GM19324 (cell line): ENCODE data around the gene PIGM.

Source experiments
- ATAC-seq: cut with Tn5 transposase; IDR thresholded peaks from one replicate; pipeline ENCODE4 v1.9.1; 2021; ENCODE audit warnings: mild to moderate bottlenecking, moderate library complexity; ENCODE audit not compliant: unreplicated experiment, low FRiP score

PIGM gene

GRCh38 chr1:160031365-160032164, at the start of gene PIGM:
PIGM (minus strand) TSS chr1:160031990; CDS start chr1:160031739, 251 bp downstream.
- peak; percentile 94 for ATAC-seq

- no peak for ATAC-seq
Observed at GRCh38 chr1:160081261-160081936, 49.6 kb upstream of the PIGM start, which contains the start of gene KCNJ9. KCNJ9 (plus strand) TSS chr1:160081538; CDS start chr1:160084031, 2,493 bp downstream.

- no peak for ATAC-seq
Observed at GRCh38 chr1:160080381-160081100, 48.8 kb upstream of the PIGM start.

- no peak for ATAC-seq
Observed at GRCh38 chr1:160079448-160079847, 47.7 kb upstream of the PIGM start.

- ATAC-seq, result peak; percentile 49
Observed at GRCh38 chr1:160078512-160079195, 46.9 kb upstream of the PIGM start.

GRCh38 chr1:160077486-160077885, 45.7 kb upstream of the PIGM start:
- ATAC-seq, result no peak

GRCh38 chr1:160076295-160076694, 44.5 kb upstream of the PIGM start:
- no peak for ATAC-seq

- no peak for ATAC-seq
Observed at GRCh38 chr1:160075836-160076235, 44.0 kb upstream of the PIGM start.

- no peak for ATAC-seq
Observed at GRCh38 chr1:160074865-160075264, 43.1 kb upstream of the PIGM start.

- ATAC-seq, result no peak
Observed at GRCh38 chr1:160071289-160071688, 39.5 kb upstream of the PIGM start.

- no peak for ATAC-seq
Observed at GRCh38 chr1:160070243-160071163, 38.7 kb upstream of the PIGM start.

GRCh38 chr1:160069460-160070231, 37.9 kb upstream of the PIGM start, which contains the start of gene KCNJ10:
KCNJ10 (minus strand) TSS chr1:160070160; CDS start chr1:160042532, 27,628 bp downstream.
- no peak for ATAC-seq

GRCh38 chr1:160068225-160068624, 36.4 kb upstream of the PIGM start:
- ATAC-seq, result no peak

GRCh38 chr1:160066829-160067745, 35.3 kb upstream of the PIGM start:
- ATAC-seq, result no peak

GRCh38 chr1:160064746-160065145, 33.0 kb upstream of the PIGM start:
- ATAC-seq, result no peak

GRCh38 chr1:160064164-160064563, 32.4 kb upstream of the PIGM start:
- no peak for ATAC-seq

GRCh38 chr1:160063176-160063575, 31.4 kb upstream of the PIGM start:
- no peak for ATAC-seq

- no peak for ATAC-seq
Observed at GRCh38 chr1:160062230-160062532, 30.4 kb upstream of the PIGM start.
